A673 (cell line): Measurements from ENCODE around the gene RPS6KA5.

Experiments
- EZH2 ChIP-seq: fragments of 200-600 bp; sonication (generic); IDR thresholded peaks from 2 replicates; pipeline ENCODE4 v1.6.1; 2017; ENCODE audit warnings: borderline replicate concordance, low read depth, mild to moderate bottlenecking, mixed read lengths, antibody characterized with exemption, low read length; ENCODE audit not compliant: poor library complexity, severe bottlenecking
- TF ChIP-seq, protein P1 (sequence below): fragments of 300-800, 200-600 bp; sonication (generic); conservative IDR thresholded peaks from 2 replicates; pipeline ENCODE4 v1.5.1; 2017; ENCODE audit warnings: low read depth, mild to moderate bottlenecking, antibody characterized with exemption, low read length, moderate library complexity, mixed read lengths

DNA sequence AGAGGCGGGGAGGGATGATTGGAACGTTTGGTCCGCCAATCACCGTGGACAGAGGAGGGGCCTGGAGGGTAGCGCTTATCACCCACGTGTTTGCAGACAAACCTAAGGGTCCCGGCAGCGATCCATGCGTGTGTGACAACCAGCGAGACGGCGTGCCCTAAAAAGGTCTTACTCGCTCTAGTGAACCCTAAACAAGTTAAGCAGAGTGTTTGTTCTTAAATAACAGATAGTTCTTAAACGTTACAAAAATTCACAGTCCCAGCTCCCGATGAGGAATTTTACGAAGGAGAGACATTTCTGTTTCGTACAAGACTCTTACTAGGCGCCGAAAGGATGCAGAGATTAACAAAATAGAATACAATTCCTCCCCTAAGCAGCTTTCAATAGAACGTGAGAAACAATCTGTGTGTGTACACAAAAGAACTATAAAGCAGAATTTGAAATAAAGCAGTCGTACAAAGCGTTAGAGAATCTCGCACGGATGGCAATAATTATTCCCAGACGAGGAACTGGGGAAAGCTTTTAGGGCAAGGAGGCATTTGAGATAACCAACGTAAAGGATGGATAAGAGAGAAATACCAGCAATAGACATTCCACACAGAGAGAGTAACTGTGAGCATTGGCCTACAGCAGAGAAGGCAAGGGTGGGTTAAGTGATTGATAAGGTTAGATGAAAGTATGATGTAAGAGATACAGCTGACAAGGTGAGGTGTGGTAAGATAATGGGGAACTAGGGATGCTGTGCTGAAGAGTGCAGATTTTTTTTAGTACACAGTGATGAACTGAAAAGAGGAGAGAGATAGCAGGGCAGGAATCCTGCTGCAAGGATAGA, 831 bp upstream of the RPS6KA5 start:
- TF ChIP-seq, protein P1, sequence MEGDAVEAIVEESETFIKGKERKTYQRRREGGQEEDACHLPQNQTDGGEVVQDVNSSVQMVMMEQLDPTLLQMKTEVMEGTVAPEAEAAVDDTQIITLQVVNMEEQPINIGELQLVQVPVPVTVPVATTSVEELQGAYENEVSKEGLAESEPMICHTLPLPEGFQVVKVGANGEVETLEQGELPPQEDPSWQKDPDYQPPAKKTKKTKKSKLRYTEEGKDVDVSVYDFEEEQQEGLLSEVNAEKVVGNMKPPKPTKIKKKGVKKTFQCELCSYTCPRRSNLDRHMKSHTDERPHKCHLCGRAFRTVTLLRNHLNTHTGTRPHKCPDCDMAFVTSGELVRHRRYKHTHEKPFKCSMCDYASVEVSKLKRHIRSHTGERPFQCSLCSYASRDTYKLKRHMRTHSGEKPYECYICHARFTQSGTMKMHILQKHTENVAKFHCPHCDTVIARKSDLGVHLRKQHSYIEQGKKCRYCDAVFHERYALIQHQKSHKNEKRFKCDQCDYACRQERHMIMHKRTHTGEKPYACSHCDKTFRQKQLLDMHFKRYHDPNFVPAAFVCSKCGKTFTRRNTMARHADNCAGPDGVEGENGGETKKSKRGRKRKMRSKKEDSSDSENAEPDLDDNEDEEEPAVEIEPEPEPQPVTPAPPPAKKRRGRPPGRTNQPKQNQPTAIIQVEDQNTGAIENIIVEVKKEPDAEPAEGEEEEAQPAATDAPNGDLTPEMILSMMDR, result no peak
- TF ChIP-seq EZH2, result no peak
